Cardiac muscle cell (in vitro differentiated cells and primary cell): ENCODE results near the gene PRR15L. TPM values are rescaled to one million over a fixed set of nuclear protein-coding genes. Genes with fewer than 3 reads are reported as not detected.

Source experiments
- DNase-seq, 2 donors: peaks; one replicate each; pipeline versions ENCODE4 v3.0.0 to v3.0.0-alpha.2; 2010 to 2017; ENCODE audit warnings: low read depth in 1 of 2, low spot score in 1 of 2
- H3K27ac ChIP-seq: fragments of 200-600 bp; sonication (generic); 2 replicates; pipeline ENCODE4 v1.5.1; 2016
- H3K27me3 ChIP-seq: fragments of 200-600 bp; sonication (generic); 2 replicates; pipeline ENCODE4 v1.6.0; 2016; ENCODE audit warnings: control low read depth
- H3K36me3 ChIP-seq: fragments of 200-600 bp; sonication (generic); 2 replicates; pipeline ENCODE4 v1.5.1; 2016; ENCODE audit warnings: control low read depth
- H3K4me1 ChIP-seq: fragments of 200-600 bp; sonication (generic); 2 replicates; pipeline ENCODE4 v1.8.1; 2017; ENCODE audit warnings: low read depth, mild to moderate bottlenecking, mixed run types
- H3K4me3 ChIP-seq: fragments of 200-600 bp; sonication (generic); 2 replicates; pipeline ENCODE4 v1.5.1; 2016; ENCODE audit warnings: mild to moderate bottlenecking
- H3K9me3 ChIP-seq: fragments of 200-600 bp; sonication (generic); 2 replicates; pipeline ENCODE4 v1.5.1; 2017; ENCODE audit warnings: low read depth, mild to moderate bottlenecking, control low read depth
- CTCF ChIP-seq: IDR thresholded peaks from 2 replicates; pipeline ENCODE4 v1.5.1; 2012; ENCODE audit warnings: low read depth, mild to moderate bottlenecking, low read length
- polyA plus RNA-seq: library from polyadenylated mRNA; unstranded; fragments of >200 nt; fragmentation: Nextera tagmentation; extraction: Ambion mirVana; gene quantifications from 2 replicates; pipeline ENCODE4 v1.2.1, GENCODE V29; 2016
- total RNA-seq: library from RNA; depleted of rRNA; stranded (reverse); fragments of >200 nt; gene quantifications from 2 replicates; pipeline ENCODE4 v1.2.3, GENCODE V29; 2016

The PRR15L gene
- total and polyA plus RNA-seq, 2 experiments from 2014 or later, result not detected

GRCh38 chr17:47986520-47986919 lies 28.8 kb upstream of the PRR15L start:
- peaks cover 54% of the 10 kb centered on the region for H3K4me1 ChIP-seq
- H3K36me3 ChIP-seq, result no peaks in the 10 kb centered on the region
- DNase-seq, result no peak
- H3K9me3 ChIP-seq, result no peaks in the 10 kb centered on the region
- TF ChIP-seq CTCF, result no peak
- no peak overlapping the region for H3K4me3 ChIP-seq
- H3K27me3 ChIP-seq, result no peaks in the 10 kb centered on the region
- no peak overlapping the region for H3K27ac ChIP-seq

GRCh38 chr17:47983492-47984223 lies 26.0 kb upstream of the PRR15L start:
- H3K9me3 ChIP-seq, result no peaks in the 10 kb centered on the region
- no peaks in the 10 kb centered on the region for H3K27me3 ChIP-seq
- TF ChIP-seq CTCF, result no peak
- H3K27ac ChIP-seq, result peak overlapping the region; percentile 38
- H3K4me1 ChIP-seq, result peaks cover 45% of the 10 kb centered on the region
- no peaks in the 10 kb centered on the region for H3K36me3 ChIP-seq
- no peak for DNase-seq
- H3K4me3 ChIP-seq, result no peak overlapping the region

- no peaks in the 10 kb centered on the region for H3K36me3 ChIP-seq
- no peaks in the 10 kb centered on the region for H3K27me3 ChIP-seq
- no peak overlapping the region for H3K4me3 ChIP-seq
- TF ChIP-seq CTCF, result no peak
- peaks cover 44% of the 10 kb centered on the region for H3K4me1 ChIP-seq
- peak overlapping the region; percentile 38 for H3K27ac ChIP-seq
- DNase-seq, result no peak
- H3K9me3 ChIP-seq, result no peaks in the 10 kb centered on the region
Observed at GRCh38 chr17:47982645-47983390, 25.1 kb upstream of the PRR15L start.

GRCh38 chr17:47982091-47982617 lies 24.5 kb upstream of the PRR15L start:
- Histone ChIP-seq H3K27ac (peak overlapping the region; percentile 38), H3K36me3 (peaks cover 2% of the 10 kb centered on the region), H3K4me1 (peaks cover 39% of the 10 kb centered on the region), H3K27me3 (no peaks in the 10 kb centered on the region), H3K9me3 (no peaks in the 10 kb centered on the region), H3K4me3 (no peak overlapping the region)
- no peak for DNase-seq
- TF ChIP-seq CTCF, result no peak

DNA sequence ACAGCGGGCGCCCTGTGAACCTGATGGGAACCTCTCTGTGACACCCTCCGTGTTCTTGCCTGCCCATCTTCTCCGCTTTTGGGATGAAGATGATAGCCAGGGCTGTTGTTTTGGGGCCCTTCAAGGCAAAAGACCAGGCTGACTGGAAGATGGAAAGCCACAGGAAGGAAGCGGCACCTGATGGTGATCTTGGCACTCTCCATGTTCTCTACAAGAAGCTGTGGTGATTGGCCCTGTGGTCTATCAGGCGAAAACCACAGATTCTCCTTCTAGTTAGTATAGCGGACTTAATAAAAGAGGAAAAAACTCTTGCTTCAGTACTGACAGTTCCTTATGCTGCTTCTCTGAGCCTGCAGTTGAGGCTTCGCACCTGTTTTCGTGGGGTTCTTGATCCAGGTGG lies 23.8 kb upstream of the PRR15L start:
- Histone ChIP-seq H3K27me3 (no peaks in the 10 kb centered on the region), H3K27ac (peak overlapping the region; percentile 38), H3K4me3 (no peak overlapping the region), H3K4me1 (peaks cover 38% of the 10 kb centered on the region), H3K36me3 (peaks cover 2% of the 10 kb centered on the region), H3K9me3 (no peaks in the 10 kb centered on the region)
- DNase-seq, result no peak
- TF ChIP-seq CTCF, result no peak
